GM21825 (cell line): ENCODE data around the gene OR10C1.
"Not testable (repeated sequence)": the region's sequence is repeated elsewhere in the genome, so short reads cannot be mapped to it uniquely, and the experiment has no call there.

Experiments
- ATAC-seq: cut with Tn5 transposase; IDR thresholded peaks from one replicate; pipeline ENCODE4 v1.9.1; 2021; ENCODE audit warnings: mild to moderate bottlenecking, moderate library complexity; ENCODE audit not compliant: unreplicated experiment

Gene OR10C1, protein sequence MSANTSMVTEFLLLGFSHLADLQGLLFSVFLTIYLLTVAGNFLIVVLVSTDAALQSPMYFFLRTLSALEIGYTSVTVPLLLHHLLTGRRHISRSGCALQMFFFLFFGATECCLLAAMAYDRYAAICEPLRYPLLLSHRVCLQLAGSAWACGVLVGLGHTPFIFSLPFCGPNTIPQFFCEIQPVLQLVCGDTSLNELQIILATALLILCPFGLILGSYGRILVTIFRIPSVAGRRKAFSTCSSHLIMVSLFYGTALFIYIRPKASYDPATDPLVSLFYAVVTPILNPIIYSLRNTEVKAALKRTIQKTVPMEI

DNA sequence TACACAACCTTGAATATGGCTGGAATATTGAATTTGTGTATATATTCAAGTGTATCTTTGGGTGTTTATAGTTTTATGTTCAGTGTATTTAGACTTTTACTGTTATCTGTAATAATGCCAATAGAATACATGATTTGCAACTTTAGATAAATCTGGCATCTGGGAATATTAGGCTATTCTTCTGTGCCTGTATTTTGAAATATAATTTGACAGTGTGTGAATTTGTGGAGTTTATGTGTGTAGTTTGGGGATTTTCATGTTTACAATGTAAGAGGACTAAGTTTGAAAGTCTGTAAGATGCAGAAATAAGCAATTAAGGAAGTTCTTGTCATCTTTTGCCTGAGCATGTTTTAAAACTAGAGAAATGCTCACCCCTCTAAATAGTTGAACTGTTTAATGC, at the start of gene OR10C1:
Gene OR10C1, plus strand, starts transcription at position 301 of the 400 bp plus-strand sequence. CDS start 710 bp downstream, outside the sequence.
- no peak for ATAC-seq

DNA sequence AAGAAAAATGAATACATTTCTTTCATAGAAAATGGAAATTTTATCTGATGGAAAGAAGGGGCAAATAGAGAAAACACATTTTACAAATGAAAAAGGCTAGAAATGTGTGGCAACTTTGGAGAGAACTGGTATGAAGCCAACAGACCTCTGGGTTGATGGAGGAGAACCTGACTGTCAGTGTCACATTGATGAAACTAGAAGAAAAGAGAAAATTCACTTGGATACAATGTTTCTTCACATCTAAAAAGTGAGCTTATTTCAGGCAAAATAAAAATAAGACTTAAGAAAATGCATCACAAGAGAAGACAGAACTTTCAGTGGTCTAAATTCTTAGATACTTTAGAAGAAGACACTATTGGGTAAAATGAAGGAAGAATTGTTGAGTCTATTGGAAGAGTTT, 43.8 kb upstream of the OR10C1 start, which contains the start of gene OR12D2:
Gene OR12D2, plus strand, starts transcription at position 301 of the 400 bp plus-strand sequence. CDS start 1,069 bp downstream, outside the sequence.
- no peak for ATAC-seq

DNA sequence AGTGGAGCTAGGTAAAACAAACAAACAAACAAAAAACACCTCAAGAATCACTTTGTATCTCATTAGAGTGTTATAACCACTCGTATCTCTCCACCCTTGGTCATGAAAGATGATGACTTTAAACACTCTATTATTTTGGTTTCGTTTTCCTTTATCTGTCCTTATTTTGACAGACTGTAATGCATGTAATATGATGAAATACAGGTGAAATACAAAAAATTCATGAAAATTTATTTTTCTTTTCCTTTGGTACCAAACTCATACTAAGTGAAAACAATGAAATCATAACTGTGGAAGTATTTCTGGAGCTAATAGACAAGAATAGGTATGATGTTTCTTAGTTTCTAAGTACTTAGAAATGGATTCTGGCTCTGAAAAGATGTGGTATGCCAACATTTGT, 39.6 kb upstream of the OR10C1 start:
- no peak for ATAC-seq

DNA sequence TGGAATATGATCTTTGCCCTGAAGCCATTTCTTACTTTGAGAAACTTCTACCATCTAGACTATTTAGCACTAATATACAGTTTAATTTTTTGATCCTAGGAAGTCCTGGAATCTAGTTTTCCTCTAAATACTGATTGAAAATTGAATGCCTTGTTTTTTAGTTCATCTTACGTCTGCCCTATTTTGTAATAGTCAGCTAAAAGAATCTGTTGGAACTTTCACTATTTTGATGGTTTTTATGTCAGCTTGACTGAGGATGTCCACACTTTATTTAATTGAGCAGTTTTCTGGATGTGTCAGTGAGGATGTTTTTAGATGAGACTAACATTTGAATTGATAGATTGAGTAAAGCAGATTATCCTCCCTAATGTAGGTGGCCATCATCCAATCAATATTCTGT, 35.3 kb upstream of the OR10C1 start:
- no peak for ATAC-seq

DNA sequence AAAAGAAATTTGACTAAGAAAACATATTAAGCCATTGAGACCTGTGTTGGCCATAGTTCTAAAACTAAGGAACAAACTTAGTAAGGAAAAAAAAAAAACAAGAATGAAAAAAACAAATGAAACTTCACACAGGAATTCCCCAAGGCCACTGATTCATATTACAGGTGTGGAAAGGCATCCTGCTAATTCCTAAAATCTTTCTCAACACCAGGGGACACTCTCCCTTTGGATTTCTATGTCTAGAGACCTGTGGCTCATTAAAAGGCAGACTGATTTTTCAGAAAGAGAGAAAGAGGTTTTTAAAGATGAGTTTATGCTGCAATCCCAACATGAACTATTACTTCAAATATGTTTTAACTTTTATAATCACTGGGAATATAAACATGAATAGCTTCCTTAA, 24.5 kb upstream of the OR10C1 start, which contains the start of gene OR12D1:
Gene OR12D1, plus strand, starts transcription at position 341 of the 400 bp plus-strand sequence.
- no peak for ATAC-seq

DNA sequence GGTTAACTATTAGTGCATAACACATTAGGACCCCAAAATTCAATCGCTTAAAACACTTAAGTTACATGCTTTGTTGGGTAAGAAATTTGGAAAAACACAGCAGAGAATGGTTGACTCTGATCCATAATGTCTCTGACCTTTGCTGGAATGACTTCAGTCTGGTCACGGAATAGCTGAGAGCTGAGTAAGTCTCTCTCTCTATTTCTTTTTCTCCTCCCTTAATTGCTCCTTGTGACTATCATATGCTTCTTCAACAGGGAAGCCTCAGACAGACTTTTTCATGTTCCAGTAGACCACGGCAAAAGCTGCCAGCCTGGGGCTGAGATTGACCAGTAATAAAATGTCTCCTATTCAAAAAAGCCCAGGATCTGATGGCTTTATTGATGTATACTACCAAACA, 19.6 kb upstream of the OR10C1 start:
- no peak for ATAC-seq

DNA sequence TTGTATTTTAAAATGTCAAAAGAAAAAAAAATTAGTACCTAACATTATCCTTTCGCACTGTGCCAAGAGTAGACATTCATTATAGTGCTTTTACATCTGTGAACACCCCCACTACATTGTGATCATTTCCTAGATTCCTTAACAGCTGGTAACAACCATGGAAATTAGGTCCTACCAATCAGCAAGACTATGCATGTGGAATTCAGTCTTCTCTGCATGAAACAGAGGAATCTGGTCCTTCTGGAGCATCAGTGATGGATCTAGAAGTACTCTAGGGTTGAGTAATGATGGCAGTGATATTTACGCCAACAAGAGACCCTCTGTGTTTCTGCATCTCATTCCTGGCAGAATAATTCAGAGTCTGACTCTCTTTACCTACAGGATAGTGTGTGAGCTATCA, 14.9 kb upstream of the OR10C1 start:
- ATAC-seq = no peak

DNA sequence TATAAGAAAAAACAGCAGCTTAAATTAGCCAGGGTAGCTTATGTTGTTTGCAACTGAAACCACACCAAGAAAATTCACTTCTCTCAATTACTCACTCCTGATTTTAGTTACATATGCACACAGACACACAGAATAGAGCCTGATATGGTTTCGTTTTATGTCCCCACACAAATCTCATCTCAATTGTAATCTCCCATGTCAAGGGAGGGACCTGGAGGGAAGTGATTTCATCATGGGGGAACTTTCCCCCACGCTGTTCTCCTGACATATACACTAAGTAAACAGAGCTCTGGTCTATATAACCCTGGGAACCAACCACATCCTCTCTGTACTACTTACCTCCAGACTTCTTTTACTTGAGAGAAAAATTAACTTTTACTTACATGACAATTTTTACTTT, 14.5 kb upstream of the OR10C1 start:
- ATAC-seq = no peak

DNA sequence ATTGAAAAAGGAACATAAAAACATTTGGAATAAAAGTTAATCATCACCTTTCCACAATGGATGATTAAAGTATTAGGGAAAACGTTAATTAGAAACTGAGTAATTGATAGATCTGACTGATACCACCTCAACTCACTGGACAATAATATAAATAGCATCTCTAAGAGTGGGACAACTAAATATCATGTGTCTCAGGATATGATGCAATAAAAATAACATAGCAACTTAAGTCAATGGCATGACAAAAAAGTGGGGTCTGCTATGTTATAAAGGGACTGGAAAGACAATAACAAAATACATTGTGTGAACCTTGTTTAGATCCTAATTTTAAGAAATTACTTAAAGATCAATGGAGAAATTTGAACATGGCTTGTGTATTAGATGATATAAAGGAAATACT, 14.0 kb upstream of the OR10C1 start:
- no peak for ATAC-seq

DNA sequence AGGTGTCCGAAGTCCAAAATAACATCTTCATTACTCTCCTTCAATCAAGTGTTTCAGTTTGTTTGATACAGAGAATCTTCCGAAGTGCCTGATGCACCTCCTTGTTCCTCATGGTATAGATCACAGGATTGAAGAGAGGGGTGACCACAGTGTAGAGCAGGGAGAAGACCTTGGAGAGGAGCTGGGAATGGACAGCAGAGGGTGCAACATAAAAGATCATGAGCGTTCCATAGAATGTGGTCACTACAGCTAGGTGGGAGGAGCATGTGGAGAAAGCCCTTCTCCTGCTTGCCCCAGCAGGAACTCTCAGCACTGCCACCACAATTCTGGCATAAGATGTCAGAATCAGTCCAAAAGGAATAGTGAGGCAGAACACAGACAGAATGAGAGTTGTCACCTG, 12.5 kb upstream of the OR10C1 start:
- no peak for ATAC-seq

DNA sequence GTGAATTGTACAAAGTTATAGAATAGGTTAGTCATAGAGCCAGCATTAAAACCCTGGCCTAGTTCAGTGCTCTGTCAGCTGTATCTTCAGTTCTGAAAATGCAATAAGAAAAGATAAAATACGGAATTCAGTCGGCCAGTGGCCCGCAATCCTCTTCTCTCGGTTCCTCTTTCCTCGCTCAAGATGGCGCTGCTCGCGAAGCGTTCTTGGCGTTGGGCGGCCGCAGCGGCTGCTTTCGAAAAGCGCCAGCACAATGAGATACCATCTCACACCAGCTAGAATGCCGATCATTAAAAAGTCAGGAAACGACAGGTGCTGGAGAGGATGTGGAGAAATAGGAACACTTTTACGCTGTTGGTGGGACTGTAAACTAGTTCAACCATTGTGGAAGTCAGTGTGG, 2.4 kb upstream of the OR10C1 start:
- ATAC-seq = not testable (repeated sequence)

DNA sequence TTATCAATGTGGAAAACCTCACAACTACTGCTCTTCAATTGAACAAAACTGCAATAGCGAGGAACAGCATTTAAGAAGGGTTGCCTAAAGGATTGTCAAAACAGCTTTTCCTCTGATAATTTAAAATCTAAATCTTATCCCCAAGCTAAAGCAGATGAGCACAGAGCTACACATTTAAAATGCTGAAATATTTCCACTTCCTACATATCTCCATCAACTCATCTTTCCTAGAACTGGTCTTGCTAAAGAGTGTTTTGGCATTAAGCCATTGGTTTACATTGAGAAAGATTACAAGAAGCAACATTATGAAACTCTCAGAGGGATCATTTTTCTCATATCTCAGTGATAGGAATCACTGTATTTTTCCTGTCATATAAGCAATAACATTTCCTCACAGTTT, 3.6 kb downstream of the OR10C1 start:
- ATAC-seq = no peak

DNA sequence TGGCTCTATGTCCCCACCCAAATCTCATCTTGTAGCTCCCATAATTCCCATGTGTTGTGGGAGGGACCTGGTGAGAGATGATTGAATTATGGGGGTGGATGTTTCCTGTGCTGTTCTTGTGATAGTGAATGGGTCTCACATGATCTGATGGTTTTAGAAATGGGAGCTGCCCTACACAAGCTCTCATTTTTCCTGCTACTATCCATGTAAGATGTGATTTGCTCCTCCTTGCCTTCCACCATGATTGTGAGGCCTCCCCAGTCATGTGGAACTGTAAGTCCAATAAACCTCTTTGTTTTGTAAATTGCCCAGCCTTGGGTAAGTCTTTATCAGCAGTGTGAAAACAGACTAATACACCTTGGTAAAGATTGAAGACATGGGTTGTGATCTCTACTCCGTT, 4.9 kb downstream of the OR10C1 start:
- ATAC-seq = not testable (repeated sequence)

DNA sequence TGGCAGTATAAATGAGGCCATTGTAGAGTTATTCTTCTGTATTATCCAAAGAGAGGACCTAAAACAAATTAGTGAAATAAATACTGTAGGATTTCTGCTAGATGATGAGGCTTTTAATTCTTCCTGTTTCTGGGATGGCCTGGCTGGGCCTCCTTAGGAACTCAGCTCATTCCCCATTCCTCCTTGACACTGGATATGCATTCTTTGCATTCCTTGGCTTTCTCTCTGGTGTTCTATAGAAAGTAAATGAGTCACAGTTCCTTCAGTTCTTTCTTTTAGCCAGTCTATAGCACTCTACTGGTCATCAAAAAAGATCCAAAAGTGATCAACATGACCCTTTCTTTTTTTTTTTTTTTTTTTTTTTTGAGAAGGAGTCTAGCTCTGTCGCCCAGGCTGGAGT, 8.6 kb downstream of the OR10C1 start:
- ATAC-seq = no peak

DNA sequence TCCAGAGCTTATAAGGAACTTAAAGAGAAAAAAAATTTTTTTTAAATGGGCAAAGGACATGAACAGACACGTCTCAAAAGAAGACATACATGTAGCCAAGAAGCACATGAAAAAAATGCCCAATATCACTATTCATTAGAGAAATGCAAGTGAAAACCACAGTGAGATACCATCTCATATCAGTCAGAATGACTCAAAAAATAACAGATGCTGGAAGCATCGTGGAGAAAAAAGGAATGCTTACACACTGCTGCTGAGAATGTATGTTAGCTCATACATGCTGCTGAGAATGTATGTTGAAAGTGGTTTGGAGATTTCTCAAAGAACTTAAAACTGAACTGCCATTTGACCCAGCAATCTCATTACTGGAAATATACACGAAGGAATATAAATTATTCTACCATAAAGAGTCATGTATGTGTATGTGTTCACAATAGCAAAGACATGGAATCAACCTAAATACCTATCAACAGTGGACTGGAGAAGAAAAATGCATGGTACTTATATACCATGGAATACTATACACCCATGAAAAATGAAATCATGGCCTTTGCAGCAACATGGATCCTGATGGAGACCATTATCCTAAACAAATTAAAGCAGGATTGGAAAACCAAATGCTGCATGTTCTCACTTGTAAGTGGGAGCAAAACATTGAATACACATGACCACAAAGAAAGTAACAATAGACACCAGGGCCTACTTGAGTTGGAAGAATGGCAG, 12.5 kb downstream of the OR10C1 start:
- no peak for ATAC-seq

DNA sequence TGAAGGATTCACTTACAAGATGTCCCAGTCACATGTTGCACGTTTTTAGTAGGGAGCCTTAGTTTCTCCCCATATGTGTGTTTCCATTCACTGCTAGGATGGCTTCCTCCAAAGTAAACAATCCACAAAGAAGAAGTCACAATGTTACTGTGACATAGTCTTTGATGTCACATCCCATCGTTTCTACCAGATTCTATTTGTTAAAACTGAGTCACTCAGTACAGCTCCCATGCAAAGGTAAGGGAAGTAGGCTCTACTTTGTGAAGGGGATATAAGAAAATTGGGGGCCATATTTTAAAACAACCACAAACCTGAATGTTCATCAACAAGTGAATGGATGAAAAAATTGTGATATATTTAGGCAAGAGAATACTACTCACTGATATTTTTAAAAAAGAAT, 17.9 kb downstream of the OR10C1 start, which contains the start of the genes OR11A1 and OR2H1:
Gene OR11A1, minus strand, starts transcription at position 101 of the 400 bp plus-strand sequence. CDS start 29,430 bp downstream, outside the sequence.
Gene OR2H1, plus strand, starts transcription at position 185 of the 400 bp plus-strand sequence. CDS start 4,615 bp downstream, outside the sequence.
- no peak for ATAC-seq

DNA sequence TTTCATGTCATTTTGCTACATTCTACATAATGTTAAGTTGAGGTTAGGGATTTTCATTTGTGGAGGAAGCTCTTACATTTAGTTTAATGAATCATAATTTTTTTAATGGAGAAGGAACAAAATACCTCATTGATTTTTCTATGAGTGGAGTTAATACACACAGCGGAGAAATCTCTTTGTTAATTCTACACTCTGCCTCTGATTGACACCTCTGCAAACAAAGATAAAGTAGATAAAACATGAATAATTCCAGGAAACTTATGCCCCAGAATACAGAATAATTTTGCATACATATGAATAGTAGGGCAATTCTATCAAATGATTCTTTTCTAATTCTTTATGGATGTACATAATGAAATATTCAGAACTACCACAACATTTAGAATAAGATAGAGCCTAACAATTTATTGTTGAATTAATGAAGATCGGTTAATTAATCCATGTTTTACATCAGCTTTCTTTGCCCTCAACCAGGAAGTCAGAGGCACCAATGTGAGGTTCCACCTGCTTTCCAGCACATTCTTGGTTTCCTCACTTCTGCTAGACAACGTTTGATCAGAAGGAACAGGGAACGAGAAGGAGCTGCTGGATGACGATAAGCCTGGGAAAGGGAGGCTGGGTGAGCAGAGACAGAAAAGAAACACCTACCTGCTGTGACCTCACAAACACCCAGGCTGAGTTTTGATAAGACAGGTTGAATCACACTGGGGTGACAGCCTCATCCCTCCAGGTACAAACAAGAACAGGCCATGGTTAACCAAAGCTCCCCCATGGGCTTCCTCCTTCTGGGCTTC, 22.1 kb downstream of the OR10C1 start:
- ATAC-seq = no peak

DNA sequence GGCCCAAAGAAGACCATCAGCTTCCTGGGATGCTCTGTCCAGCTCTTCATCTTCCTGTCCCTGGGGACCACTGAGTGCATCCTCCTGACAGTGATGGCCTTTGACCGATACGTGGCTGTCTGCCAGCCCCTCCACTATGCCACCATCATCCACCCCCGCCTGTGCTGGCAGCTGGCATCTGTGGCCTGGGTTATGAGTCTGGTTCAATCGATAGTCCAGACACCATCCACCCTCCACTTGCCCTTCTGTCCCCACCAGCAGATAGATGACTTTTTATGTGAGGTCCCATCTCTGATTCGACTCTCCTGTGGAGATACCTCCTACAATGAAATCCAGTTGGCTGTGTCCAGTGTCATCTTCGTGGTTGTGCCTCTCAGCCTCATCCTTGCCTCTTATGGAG, 22.9 kb downstream of the OR10C1 start:
- no peak for ATAC-seq

DNA sequence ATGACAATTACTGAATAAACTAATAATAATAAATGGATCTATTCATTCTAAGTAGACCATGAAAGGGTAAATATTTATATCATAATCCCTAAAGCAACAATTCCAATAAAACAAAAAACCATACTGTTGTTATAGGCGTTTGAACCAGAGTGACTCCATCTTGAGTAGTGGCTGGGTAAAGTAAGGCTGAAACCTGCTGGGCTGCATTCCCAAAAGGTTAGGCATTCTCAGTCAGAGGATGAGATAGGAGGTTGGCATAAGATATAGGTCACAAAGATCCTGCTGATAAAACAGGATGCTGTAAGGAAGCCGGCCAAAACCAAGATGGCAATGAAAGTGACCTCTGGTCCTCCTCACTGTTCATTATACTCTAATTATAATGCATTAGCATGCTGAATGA, 26.2 kb downstream of the OR10C1 start:
- ATAC-seq = no peak

DNA sequence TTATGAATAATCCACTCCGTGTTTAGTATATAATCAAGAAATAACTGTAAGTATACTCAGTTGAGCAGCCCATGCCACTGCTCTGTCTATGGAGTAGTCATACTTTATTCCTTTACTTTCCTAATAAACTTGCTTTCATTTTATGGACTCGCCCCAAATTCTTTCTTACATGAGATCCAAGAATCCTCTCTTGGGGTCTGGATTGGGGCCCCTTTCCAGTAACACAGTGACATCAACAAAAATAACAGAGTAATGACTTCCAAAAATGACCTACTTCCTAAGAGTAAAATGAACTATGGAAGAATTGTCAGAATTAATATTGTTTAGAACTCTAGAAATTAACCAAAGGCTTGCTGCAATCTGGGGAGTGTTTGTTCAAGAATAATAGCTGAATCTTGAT, 26.7 kb downstream of the OR10C1 start:
- no peak for ATAC-seq

DNA sequence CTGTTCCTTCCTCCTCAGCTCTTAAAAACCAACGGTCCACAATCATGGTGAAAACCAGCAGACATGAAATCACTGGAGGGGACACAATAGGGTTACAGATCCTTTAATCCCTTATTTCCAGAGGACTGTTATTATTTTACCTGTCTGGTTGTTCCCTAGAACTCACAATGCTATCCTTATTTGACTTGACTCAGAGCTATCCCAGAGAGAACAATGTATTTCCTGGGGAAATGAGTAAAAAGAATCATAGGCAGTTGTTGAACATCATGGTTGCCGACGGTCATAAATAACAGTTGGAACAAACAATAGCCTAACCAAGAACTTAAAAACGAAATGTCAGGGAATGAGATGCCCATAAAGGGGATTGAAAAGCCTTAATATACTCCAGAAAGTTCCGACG, 27.1 kb downstream of the OR10C1 start:
- no peak for ATAC-seq
